Ecto neural progenitor cell (in vitro differentiated cells): Measurements from ENCODE around the gene P2RY12.
A peak's percentile ranks its signal among the peaks of the same experiment; 100 is the strongest.
"Not testable (repeated sequence)": the region's sequence is repeated elsewhere in the genome, so short reads cannot be mapped to it uniquely, and the experiment has no call there.

Experiments used
- DNase-seq: peaks from one replicate; pipeline ENCODE4 v3.0.0-alpha.2; 2018; ENCODE audit warnings: low spot score

P2RY12 gene

GRCh38 chr3:151393146-151393830 lies 8.7 kb upstream of the P2RY12 start:
- DNase-seq: no peak

GRCh38 chr3:151392191-151392590 lies 7.6 kb upstream of the P2RY12 start:
- not testable (repeated sequence) for DNase-seq

- no peak for DNase-seq
Measured at GRCh38 chr3:151391720-151392119, 7.2 kb upstream of the P2RY12 start.

DNA sequence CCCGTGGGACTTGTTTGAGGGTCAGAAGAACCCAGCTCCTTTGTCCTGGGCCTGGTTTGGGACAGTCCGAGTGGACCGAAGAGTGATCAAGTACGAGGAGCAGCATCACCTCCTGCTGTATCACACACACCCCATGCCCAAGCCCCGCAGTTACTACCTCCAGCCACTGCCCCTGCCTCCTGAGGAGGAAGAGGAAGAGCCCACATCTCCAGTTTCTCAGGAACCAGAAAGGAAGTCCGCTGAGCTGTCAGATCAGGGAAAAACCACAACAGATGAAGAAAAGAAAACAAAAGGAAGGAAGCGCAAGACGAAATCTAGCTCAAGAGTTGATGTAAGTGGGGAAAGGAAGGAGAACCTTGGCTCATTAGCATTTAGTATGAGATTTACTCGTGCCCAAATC lies 3.3 kb upstream of the P2RY12 start:
- no peak for DNase-seq

- no peak for DNase-seq
Measured at GRCh38 chr3:151387432-151387831, 2.9 kb upstream of the P2RY12 start.

DNA sequence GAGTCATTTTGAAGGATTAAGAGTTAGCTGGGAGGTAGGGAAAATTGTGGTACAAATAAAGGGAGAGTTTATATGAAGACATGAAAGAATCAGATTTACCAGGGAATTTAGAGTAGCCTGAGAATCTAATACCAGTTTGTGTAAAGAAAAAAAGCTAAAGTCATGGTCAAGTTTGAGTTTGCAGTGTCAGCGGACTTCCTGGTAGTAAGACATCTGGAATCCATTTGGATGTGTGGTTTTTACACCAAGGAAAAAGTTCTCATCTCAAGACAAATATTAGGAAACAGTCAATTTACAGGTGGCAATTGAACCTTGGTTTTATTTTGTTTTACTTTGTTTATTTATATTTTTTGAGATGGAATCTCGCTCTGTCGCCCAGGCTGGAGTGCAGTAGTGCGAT lies 1.5 kb upstream of the P2RY12 start:
- no peak for DNase-seq

DNA sequence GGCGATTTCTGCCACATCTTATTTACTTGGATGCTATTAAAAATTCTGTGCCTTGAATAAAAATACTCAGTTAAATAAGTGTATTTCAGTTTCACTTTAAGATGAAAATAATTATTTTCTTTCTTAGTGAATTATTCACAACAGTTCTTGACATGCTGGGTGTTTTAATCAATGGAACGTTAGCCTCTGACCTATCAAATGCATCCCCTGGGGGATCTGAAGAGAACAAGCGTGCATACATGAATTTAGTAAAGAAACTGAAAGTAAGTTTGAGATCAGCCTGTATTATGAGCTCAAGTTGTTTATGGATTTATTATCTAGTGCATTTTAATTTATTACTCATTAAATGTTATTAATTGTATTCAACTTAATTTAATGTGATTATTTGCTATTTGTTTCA lies 597 bp downstream of the P2RY12 start:
- DNase-seq: no peak

- no peak for DNase-seq
Measured at GRCh38 chr3:151383111-151383510, 1.4 kb downstream of the P2RY12 start.

GRCh38 chr3:151382671-151383070 lies 1.9 kb downstream of the P2RY12 start:
- DNase-seq: no peak

- DNase-seq: peak; percentile 70
Measured at GRCh38 chr3:151379083-151379734, 5.3 kb downstream of the P2RY12 start.

- DNase-seq: no peak
Measured at GRCh38 chr3:151377768-151378385, 6.7 kb downstream of the P2RY12 start.

GRCh38 chr3:151372063-151372820 lies 12.3 kb downstream of the P2RY12 start:
- no peak for DNase-seq

- DNase-seq: no peak
Measured at GRCh38 chr3:151371526-151371925, 13.0 kb downstream of the P2RY12 start.

- DNase-seq: no peak
Measured at GRCh38 chr3:151367448-151367847, 17.1 kb downstream of the P2RY12 start.

- DNase-seq: no peak
Measured at GRCh38 chr3:151366993-151367392, 17.6 kb downstream of the P2RY12 start.

DNA sequence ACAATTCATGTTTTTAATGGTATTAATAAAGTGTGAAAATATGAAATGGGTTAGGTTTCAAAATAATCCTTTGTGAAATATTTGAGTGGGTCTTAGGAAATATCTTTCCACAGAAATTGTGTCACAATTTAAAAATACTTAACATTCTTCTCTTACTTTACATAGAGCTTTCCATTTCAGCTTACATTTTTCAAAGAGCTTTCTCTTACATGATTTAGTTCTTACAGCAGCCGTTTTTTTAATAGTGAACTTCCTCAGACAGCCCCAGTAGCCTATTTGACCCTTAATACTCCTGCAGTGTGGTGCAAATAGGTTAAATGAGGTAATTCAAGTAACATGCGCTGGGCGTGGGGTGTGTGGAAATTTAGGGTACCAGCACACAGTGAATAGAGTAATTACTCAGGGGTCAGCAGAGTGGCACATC lies 21.8 kb downstream of the P2RY12 start:
- no peak for DNase-seq

GRCh38 chr3:151357463-151357850 lies 27.1 kb downstream of the P2RY12 start:
- no peak for DNase-seq

DNA sequence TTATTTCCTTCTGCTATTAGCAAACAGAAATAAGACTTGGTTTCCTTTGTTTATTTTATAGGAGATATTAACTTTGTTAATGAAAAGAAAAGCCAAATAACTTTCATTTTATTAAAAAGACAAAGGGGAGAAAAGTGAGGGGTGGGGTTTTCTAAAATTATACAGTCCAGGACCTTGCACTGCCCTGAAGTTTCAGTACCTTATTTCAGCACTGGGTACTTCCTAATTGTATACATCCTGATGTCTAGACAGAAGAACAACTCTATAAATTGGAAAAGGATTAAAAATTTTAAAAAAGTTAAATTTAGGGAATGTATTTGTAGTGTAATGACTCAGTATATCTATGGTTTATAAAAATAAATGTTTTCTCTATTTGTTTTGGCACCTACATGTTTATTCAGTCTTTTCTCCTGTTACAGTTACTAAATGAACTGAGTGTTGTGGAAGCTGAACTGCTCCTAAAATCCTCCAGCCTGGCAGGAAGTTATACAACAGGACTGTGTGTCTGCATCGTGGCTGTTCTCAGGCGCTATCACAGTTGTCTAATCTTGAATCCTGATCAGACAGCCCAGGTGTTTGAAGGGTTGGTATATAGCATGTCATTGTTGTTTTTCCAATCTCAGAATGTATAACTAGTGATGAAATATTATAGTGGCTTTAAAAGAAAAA lies 27.6 kb downstream of the P2RY12 start:
- no peak for DNase-seq

GRCh38 chr3:151351648-151352047 lies 32.9 kb downstream of the P2RY12 start:
- DNase-seq: no peak

- no peak for DNase-seq
Measured at GRCh38 chr3:151351219-151351618, 33.3 kb downstream of the P2RY12 start.

- no peak for DNase-seq
Measured at GRCh38 chr3:151350656-151351055, 33.9 kb downstream of the P2RY12 start.

DNA sequence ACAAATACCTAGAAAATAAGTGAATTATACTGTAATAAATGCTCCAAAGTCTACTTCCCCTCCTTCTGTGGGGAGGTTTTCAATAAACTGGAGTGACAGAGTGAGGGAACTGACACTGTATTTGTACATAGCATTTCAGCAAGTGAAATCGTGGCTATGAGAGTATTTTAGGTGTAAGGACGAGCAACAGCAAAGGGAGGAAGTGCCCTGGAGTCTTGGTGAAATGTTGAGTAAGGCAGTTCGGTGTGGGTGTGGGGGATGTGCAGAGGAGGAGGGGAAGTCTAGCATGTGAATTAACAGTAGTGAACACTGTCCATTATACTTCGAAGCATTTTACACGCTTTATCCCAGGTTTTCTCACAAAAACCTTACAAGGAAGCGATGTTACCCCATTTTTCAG lies 37.1 kb downstream of the P2RY12 start:
- no peak for DNase-seq
